Left ventricle myocardium superior (tissue), 1 donor: ENCODE data around the gene CDH1. TPM values are rescaled to one million over a fixed set of nuclear protein-coding genes. Genes with fewer than 3 reads are reported as not detected.

Source experiments
- ATAC-seq: fragments of 200-7000 bp; cut with Tn5 transposase; one replicate; pipeline ENCODE4 v1.9.1; 2020; ENCODE audit warnings: mild to moderate bottlenecking, moderate library complexity
- DNase-seq: peaks from one replicate; pipeline ENCODE4 v3.0.0-alpha.2; 2020
- intact Hi-C: fragments of 100-400 bp; cut with micrococcal nuclease; formaldehyde crosslinking; loops from one replicate; pipeline ENCODE4 v1.11.0; 2022
- total RNA-seq: library from RNA; stranded (reverse); fragmentation: NEBNext Ultra II Directional; extraction: Animal tissue kit (Norgen Biotek cat#: 25700); gene quantifications from one replicate; pipeline ENCODE4 v1.2.1, GENCODE V29; 2021
- donor health status: DM: no; HTN: yes; CAD: no; lungs with severe emphysema.

Gene CDH1
- total RNA-seq, 1 donor from 2014 or later, result not detected

DNA sequence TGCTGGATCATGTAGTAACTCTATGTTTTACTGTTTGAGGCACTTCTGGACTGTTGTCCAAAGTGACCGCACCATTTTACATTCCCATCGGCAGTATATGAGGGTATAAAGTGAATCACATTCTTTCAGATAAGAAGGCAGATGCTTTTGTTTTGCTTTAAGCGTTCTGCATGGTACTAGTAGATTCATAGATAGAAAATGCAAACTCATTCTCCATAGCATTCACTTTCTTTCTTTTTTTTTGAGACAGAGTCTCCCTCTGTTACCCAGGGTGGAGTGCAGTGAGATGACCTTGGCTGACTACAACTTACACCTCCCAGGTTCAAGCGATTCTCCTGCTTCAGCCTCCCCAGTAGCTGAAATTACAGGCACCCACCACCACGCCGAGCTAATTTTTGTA, 146.6 kb downstream of the CDH1 start:
- ATAC-seq (no peak), DNase-seq (no peak)
- intact Hi-C loops, result no loop called here

DNA sequence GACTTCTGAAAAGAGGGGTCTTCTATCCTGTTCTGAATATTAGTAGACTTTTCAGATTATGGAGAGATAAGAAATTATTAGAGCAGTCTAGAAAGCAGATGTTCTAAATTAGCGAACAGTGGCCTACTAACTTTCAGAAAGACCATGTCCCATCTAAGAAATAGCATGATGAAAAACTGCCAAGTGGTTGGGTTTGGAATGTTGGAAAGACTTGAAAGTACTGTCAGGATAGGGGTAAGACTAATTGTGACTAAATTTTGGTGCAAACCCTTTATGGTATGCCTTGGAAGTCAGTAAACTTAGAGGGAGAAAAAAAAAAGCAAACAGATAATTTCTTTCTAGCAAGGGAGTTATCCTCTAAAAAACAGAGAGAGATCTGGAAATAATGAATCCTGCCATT, 147.3 kb downstream of the CDH1 start:
- DNase-seq, result no peak
- intact Hi-C loops, result no loop called here
- ATAC-seq, result no peak

Other genes starting within 250 kb of the CDH1 start
- 7.9 TPM for gene ZFP90, start 198.0 kb upstream of the CDH1 start, total RNA-seq
- 0.99 TPM for gene CDH3, start 92.0 kb upstream of the CDH1 start, total RNA-seq
- 9.3 TPM for gene TANGO6, start 106.2 kb downstream of the CDH1 start, total RNA-seq